DND-41 (cell line): ENCODE results near the gene KHDRBS2.

Experiments used
- ATAC-seq: fragments of 200-7000 bp; cut with Tn5 transposase; 3 replicates; pipeline ENCODE4 v1.9.1; 2021; ENCODE audit warnings: low read depth; ENCODE audit not compliant: insufficient read depth
- DNase-seq: peaks from one replicate; pipeline ENCODE4 v3.0.0-alpha.2; 2020
- H2AFZ ChIP-seq: 2 replicates; pipeline ENCODE4 v1.6.0; 2012; ENCODE audit warnings: low read depth, low read length
- H3K27ac ChIP-seq: 2 replicates; pipeline ENCODE4 v1.5.1; 2012; ENCODE audit warnings: low read length, inconsistent platforms
- H3K27me3 ChIP-seq: fragments of 200-600 bp; sonication (generic); 2 replicates; pipeline ENCODE4 v1.6.0; 2012; ENCODE audit warnings: low read length, mild to moderate bottlenecking, inconsistent platforms; ENCODE audit not compliant: insufficient read depth, poor library complexity
- H3K36me3 ChIP-seq: 2 replicates; pipeline ENCODE4 v1.5.1; 2012; ENCODE audit warnings: low read length, inconsistent platforms; ENCODE audit not compliant: insufficient read depth
- H3K4me1 ChIP-seq: 2 replicates; pipeline ENCODE4 v1.5.1; 2012; ENCODE audit warnings: mild to moderate bottlenecking, low read length; ENCODE audit not compliant: insufficient read depth
- H3K4me2 ChIP-seq: 2 replicates; pipeline ENCODE4 v1.6.0; 2012; ENCODE audit warnings: mild to moderate bottlenecking, moderate library complexity, low read length, inconsistent platforms; ENCODE audit not compliant: insufficient read depth
- H3K4me3 ChIP-seq, 2 experiments: fragments of 200-600 bp in 1 of 2; shearing (Covaris generic) in 1 of 2; 2 replicates each; pipeline ENCODE4 v1.5.1; 2012 to 2016; ENCODE audit warnings: inconsistent platforms in 2 of 2, low read length in 2 of 2, mild to moderate bottlenecking in 2 of 2, low read depth in 1 of 2, moderate library complexity in 1 of 2
- H3K79me2 ChIP-seq: 2 replicates; pipeline ENCODE4 v1.6.0; 2012; ENCODE audit warnings: low read length, inconsistent platforms; ENCODE audit not compliant: insufficient read depth
- H3K9ac ChIP-seq: 2 replicates; pipeline ENCODE4 v1.6.0; 2012; ENCODE audit warnings: low read depth, mild to moderate bottlenecking, inconsistent platforms, low read length, moderate library complexity
- H3K9me3 ChIP-seq: 2 replicates; pipeline ENCODE4 v1.5.1; 2012; ENCODE audit warnings: low read length, moderate library complexity, mild to moderate bottlenecking, inconsistent platforms; ENCODE audit not compliant: insufficient read depth, severe bottlenecking
- H4K20me1 ChIP-seq: 2 replicates; pipeline ENCODE4 v1.6.0; 2012; ENCODE audit warnings: low read length; ENCODE audit not compliant: insufficient read depth
- CTCF ChIP-seq: IDR thresholded peaks from 2 replicates; pipeline ENCODE4 v1.5.1; 2012; ENCODE audit warnings: borderline replicate concordance, low read length, moderate library complexity, mild to moderate bottlenecking; ENCODE audit not compliant: poor library complexity, severe bottlenecking; ENCODE audit errors: extremely low read depth
- EZH2 ChIP-seq: IDR thresholded peaks from 3 replicates; pipeline ENCODE4 v1.6.1; 2012; ENCODE audit warnings: borderline replicate concordance, low read depth, mild to moderate bottlenecking, moderate library complexity, low read length, inconsistent platforms; ENCODE audit not compliant: severe bottlenecking

The KHDRBS2 gene

GRCh38 chr6:61649845-61650244 is 636.2 kb downstream of the KHDRBS2 start:
- Histone ChIP-seq H3K27me3 (no peaks in the 10 kb centered on the region), H3K79me2 (no peaks in the 10 kb centered on the region), H4K20me1 (no peaks in the 10 kb centered on the region), H2AFZ (no peak overlapping the region), H3K4me3 (no peak overlapping the region), H3K4me2 (no peak overlapping the region), H3K36me3 (no peaks in the 10 kb centered on the region), H3K27ac (no peak overlapping the region), H3K9ac (no peak overlapping the region), H3K4me1 (no peaks in the 10 kb centered on the region), H3K9me3 (no peaks in the 10 kb centered on the region)
- DNase-seq = no peak
- TF ChIP-seq CTCF (no peak), EZH2 (no peak)
- ATAC-seq = no peak

GRCh38 chr6:61640463-61640862 is 645.6 kb downstream of the KHDRBS2 start:
- Histone ChIP-seq H3K4me1 (no peaks in the 10 kb centered on the region), H3K4me2 (no peak overlapping the region), H3K27ac (no peak overlapping the region), H2AFZ (no peak overlapping the region), H3K79me2 (no peaks in the 10 kb centered on the region), H3K9me3 (no peaks in the 10 kb centered on the region), H3K36me3 (no peaks in the 10 kb centered on the region), H3K9ac (no peak overlapping the region), H4K20me1 (no peaks in the 10 kb centered on the region), H3K4me3 (no peak overlapping the region), H3K27me3 (no peaks in the 10 kb centered on the region)
- ATAC-seq = no peak
- no peak for TF ChIP-seq EZH2
- no peak for TF ChIP-seq CTCF
- DNase-seq = no peak
